Measurements from ENCODE around the gene CLPTM1L.

GRCh38 chr5:1273745-1274144 is 71.2 kb downstream of the CLPTM1L start:
- TF ChIP-seq ARID4B (CRISPR knock-in tag; IDR thresholded peaks at IDR 0.05) (no peak), MLX (CRISPR knock-in tag; conservative IDR thresholded peaks at IDR 0.05) (no peak), ZZZ3 (IDR thresholded peaks at IDR 0.05) (no peak), RNF2 (IDR thresholded peaks at IDR 0.05) (no peak), CCNT2 (IDR thresholded peaks at IDR 0.05; ENCODE audit: borderline replicate concordance, extremely low read depth, insufficient read length, low read depth, low read length) (no peak), TFAM (CRISPR knock-in tag; conservative IDR thresholded peaks at IDR 0.05) (no peak), FOXA1 (IDR thresholded peaks at IDR 0.05; ENCODE audit: borderline replicate concordance) (no peak), CREB1 (IDR thresholded peaks at IDR 0.05) (no peak), CREB1 (CRISPR knock-in tag; IDR thresholded peaks at IDR 0.05) (no peak), CREB3 (tag; conservative IDR thresholded peaks at IDR 0.05; ENCODE audit: low read depth) (no peak), RAD51 (IDR thresholded peaks at IDR 0.05; ENCODE audit: borderline replicate concordance, low read depth) (no peak), ESRRA (IDR thresholded peaks at IDR 0.05; ENCODE audit: borderline replicate concordance, low read depth) (no peak), CTCF (IDR thresholded peaks at IDR 0.05 in 2 of 3, conservative IDR thresholded peaks at IDR 0.05 in 1 of 3; ENCODE audit: insufficient read depth in 2 of 3, low read depth in 1 of 3, low read length in 3 of 3) (no peak)

Data from K562 (cell line).